ENCODE data around the gene FILIP1. TPM values are rescaled to one million over a fixed set of nuclear protein-coding genes. Genes with fewer than 3 reads are reported as not detected.

The FILIP1 gene
- total RNA-seq, 1 experiment from 2014 or later: 2.9 TPM

DNA sequence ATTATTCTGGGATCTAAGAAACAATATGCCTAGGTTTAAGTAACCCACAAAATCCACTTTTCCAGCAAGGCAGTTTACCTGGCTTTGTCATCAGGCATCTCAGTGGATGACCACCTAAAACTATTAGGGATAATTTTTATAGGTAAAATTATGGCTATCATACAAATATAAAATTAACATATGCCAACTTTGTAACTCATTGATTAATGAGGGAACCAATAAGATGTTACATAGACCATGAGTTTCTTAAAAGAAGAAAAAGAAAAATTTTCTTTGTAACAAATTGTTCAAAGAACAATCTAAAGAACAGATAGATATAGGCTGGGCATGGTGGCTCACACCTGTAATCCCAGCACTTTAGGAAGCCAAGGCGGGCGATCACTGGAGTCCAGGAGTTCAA lies 49.7 kb upstream of the FILIP1 start:
- H3K9me3 Mint-ChIP-seq: peaks cover 17% of the 10 kb centered on the region
- peaks cover 13% of the 10 kb centered on the region for H3K36me3 Mint-ChIP-seq
- ATAC-seq: no peak
- H3K27me3 Mint-ChIP-seq (ENCODE audit: low read depth): no peaks in the 10 kb centered on the region
- POLR2A ChIA-PET: no interaction called here
- H3K4me3 Mint-ChIP-seq: no peak overlapping the region
- no peak for DNase-seq (ENCODE audit: low spot score)
- CTCF ChIA-PET: interaction anchor here (1.0 to 1.2 kb wide), 2 partner anchors 15 to 175 kb away, joined by 3 to 6 read pairs; no protein-coding TSS in a partner anchor
- peaks cover 5% of the 10 kb centered on the region for H3K4me1 Mint-ChIP-seq
- no peak for TF ChIP-seq ZNF416 (CRISPR knock-in tag; IDR thresholded peaks at IDR 0.05)
- TF ChIP-seq NFE2L1 (CRISPR knock-in tag; IDR thresholded peaks at IDR 0.05): no peak
- TF ChIP-seq ZNF423 (CRISPR knock-in tag; IDR thresholded peaks at IDR 0.05): no peak
- TF ChIP-seq, protein P1, sequence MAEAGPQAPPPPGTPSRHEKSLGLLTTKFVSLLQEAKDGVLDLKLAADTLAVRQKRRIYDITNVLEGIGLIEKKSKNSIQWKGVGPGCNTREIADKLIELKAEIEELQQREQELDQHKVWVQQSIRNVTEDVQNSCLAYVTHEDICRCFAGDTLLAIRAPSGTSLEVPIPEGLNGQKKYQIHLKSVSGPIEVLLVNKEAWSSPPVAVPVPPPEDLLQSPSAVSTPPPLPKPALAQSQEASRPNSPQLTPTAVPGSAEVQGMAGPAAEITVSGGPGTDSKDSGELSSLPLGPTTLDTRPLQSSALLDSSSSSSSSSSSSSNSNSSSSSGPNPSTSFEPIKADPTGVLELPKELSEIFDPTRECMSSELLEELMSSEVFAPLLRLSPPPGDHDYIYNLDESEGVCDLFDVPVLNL (CRISPR knock-in tag; IDR thresholded peaks at IDR 0.05; ENCODE audit: borderline replicate concordance, low read depth): no peak
- no peak for TF ChIP-seq ZNF232 (CRISPR knock-in tag; IDR thresholded peaks at IDR 0.05)
- TF ChIP-seq, protein P2, sequence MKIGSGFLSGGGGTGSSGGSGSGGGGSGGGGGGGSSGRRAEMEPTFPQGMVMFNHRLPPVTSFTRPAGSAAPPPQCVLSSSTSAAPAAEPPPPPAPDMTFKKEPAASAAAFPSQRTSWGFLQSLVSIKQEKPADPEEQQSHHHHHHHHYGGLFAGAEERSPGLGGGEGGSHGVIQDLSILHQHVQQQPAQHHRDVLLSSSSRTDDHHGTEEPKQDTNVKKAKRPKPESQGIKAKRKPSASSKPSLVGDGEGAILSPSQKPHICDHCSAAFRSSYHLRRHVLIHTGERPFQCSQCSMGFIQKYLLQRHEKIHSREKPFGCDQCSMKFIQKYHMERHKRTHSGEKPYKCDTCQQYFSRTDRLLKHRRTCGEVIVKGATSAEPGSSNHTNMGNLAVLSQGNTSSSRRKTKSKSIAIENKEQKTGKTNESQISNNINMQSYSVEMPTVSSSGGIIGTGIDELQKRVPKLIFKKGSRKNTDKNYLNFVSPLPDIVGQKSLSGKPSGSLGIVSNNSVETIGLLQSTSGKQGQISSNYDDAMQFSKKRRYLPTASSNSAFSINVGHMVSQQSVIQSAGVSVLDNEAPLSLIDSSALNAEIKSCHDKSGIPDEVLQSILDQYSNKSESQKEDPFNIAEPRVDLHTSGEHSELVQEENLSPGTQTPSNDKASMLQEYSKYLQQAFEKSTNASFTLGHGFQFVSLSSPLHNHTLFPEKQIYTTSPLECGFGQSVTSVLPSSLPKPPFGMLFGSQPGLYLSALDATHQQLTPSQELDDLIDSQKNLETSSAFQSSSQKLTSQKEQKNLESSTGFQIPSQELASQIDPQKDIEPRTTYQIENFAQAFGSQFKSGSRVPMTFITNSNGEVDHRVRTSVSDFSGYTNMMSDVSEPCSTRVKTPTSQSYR (CRISPR knock-in tag; IDR thresholded peaks at IDR 0.05): no peak
- no peak for TF ChIP-seq ZNF671 (CRISPR knock-in tag; IDR thresholded peaks at IDR 0.05)
- no peak for TF ChIP-seq ZNF317 (CRISPR knock-in tag; IDR thresholded peaks at IDR 0.05; ENCODE audit: borderline replicate concordance, low read depth)
- TF ChIP-seq, protein P3, sequence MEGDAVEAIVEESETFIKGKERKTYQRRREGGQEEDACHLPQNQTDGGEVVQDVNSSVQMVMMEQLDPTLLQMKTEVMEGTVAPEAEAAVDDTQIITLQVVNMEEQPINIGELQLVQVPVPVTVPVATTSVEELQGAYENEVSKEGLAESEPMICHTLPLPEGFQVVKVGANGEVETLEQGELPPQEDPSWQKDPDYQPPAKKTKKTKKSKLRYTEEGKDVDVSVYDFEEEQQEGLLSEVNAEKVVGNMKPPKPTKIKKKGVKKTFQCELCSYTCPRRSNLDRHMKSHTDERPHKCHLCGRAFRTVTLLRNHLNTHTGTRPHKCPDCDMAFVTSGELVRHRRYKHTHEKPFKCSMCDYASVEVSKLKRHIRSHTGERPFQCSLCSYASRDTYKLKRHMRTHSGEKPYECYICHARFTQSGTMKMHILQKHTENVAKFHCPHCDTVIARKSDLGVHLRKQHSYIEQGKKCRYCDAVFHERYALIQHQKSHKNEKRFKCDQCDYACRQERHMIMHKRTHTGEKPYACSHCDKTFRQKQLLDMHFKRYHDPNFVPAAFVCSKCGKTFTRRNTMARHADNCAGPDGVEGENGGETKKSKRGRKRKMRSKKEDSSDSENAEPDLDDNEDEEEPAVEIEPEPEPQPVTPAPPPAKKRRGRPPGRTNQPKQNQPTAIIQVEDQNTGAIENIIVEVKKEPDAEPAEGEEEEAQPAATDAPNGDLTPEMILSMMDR (IDR thresholded peaks at IDR 0.05): no peak
- TF ChIP-seq, protein P4, sequence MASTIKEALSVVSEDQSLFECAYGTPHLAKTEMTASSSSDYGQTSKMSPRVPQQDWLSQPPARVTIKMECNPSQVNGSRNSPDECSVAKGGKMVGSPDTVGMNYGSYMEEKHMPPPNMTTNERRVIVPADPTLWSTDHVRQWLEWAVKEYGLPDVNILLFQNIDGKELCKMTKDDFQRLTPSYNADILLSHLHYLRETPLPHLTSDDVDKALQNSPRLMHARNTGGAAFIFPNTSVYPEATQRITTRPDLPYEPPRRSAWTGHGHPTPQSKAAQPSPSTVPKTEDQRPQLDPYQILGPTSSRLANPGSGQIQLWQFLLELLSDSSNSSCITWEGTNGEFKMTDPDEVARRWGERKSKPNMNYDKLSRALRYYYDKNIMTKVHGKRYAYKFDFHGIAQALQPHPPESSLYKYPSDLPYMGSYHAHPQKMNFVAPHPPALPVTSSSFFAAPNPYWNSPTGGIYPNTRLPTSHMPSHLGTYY (CRISPR knock-in tag; IDR thresholded peaks at IDR 0.05): no peak
- TF ChIP-seq, protein P5, sequence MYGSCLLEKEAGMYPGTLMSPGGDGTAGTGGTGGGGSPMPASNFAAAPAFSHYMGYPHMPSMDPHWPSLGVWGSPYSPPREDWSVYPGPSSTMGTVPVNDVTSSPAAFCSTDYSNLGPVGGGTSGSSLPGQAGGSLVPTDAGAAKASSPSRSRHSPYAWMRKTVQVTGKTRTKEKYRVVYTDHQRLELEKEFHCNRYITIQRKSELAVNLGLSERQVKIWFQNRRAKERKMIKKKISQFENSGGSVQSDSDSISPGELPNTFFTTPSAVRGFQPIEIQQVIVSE (CRISPR knock-in tag; IDR thresholded peaks at IDR 0.05; ENCODE audit: borderline replicate concordance): no peak
- TF ChIP-seq SOX15 (CRISPR knock-in tag; IDR thresholded peaks at IDR 0.05): no peak
- no peak for TF ChIP-seq ETV6 (CRISPR knock-in tag; IDR thresholded peaks at IDR 0.05)
- no peak for TF ChIP-seq TCF7 (CRISPR knock-in tag; IDR thresholded peaks at IDR 0.05; ENCODE audit: low read depth)
- TF ChIP-seq, protein P6, sequence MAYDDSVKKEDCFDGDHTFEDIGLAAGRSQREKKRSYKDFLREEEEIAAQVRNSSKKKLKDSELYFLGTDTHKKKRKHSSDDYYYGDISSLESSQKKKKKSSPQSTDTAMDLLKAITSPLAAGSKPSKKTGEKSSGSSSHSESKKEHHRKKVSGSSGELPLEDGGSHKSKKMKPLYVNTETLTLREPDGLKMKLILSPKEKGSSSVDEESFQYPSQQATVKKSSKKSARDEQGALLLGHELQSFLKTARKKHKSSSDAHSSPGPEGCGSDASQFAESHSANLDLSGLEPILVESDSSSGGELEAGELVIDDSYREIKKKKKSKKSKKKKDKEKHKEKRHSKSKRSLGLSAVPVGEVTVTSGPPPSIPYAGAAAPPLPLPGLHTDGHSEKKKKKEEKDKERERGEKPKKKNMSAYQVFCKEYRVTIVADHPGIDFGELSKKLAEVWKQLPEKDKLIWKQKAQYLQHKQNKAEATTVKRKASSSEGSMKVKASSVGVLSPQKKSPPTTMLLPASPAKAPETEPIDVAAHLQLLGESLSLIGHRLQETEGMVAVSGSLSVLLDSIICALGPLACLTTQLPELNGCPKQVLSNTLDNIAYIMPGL (CRISPR knock-in tag; IDR thresholded peaks at IDR 0.05): no peak
- TF ChIP-seq GABPB1 (CRISPR knock-in tag; IDR thresholded peaks at IDR 0.05): no peak
- no peak overlapping the region for H3K27ac Mint-ChIP-seq

DNA sequence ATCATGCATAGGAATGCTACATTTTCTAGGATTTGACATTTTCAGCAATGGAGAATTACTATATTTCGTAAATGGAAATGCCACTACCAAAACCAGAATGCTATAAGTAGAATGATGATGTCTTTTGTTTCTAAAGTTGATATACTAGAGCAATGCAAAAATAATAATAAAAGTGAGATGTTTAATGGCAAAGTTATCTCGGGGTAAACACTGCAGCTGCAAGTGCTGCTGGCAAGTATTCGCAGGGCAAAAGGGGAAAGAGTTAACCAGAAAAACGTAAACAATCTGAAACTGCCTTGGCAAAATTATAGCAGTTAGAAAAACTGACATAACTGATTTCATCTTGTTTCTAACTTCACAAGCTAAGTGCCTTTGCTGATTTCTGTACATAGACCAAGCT lies 45.5 kb upstream of the FILIP1 start:
- peaks cover 13% of the 10 kb centered on the region for H3K36me3 Mint-ChIP-seq
- ChIA-PET POLR2A (no interaction called here), CTCF (no interaction called here)
- H3K9me3 Mint-ChIP-seq: peaks cover 24% of the 10 kb centered on the region
- H3K27me3 Mint-ChIP-seq (ENCODE audit: low read depth): no peaks in the 10 kb centered on the region
- no peak for ATAC-seq
- no peak for DNase-seq (ENCODE audit: low spot score)
- H3K4me1 Mint-ChIP-seq: 0 out of 2 replicates have a peak, but pooled peaks cover 3% of the 10 kb centered on the region
- H3K27ac Mint-ChIP-seq: no peak overlapping the region
- H3K4me3 Mint-ChIP-seq: no peak overlapping the region
- TF ChIP-seq, protein P7, sequence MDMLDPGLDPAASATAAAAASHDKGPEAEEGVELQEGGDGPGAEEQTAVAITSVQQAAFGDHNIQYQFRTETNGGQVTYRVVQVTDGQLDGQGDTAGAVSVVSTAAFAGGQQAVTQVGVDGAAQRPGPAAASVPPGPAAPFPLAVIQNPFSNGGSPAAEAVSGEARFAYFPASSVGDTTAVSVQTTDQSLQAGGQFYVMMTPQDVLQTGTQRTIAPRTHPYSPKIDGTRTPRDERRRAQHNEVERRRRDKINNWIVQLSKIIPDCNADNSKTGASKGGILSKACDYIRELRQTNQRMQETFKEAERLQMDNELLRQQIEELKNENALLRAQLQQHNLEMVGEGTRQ (CRISPR knock-in tag; IDR thresholded peaks at IDR 0.05): no peak
- no peak for TF ChIP-seq PRRX2 (CRISPR knock-in tag; IDR thresholded peaks at IDR 0.05)
- TF ChIP-seq, protein P4 (CRISPR knock-in tag; IDR thresholded peaks at IDR 0.05): no peak
- TF ChIP-seq ZNF138 (CRISPR knock-in tag; conservative IDR thresholded peaks at IDR 0.05): no peak
- TF ChIP-seq, protein P8, sequence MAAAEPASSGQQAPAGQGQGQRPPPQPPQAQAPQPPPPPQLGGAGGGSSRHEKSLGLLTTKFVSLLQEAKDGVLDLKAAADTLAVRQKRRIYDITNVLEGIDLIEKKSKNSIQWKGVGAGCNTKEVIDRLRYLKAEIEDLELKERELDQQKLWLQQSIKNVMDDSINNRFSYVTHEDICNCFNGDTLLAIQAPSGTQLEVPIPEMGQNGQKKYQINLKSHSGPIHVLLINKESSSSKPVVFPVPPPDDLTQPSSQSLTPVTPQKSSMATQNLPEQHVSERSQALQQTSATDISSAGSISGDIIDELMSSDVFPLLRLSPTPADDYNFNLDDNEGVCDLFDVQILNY (CRISPR knock-in tag; IDR thresholded peaks at IDR 0.05): no peak
- TF ChIP-seq, protein P9, sequence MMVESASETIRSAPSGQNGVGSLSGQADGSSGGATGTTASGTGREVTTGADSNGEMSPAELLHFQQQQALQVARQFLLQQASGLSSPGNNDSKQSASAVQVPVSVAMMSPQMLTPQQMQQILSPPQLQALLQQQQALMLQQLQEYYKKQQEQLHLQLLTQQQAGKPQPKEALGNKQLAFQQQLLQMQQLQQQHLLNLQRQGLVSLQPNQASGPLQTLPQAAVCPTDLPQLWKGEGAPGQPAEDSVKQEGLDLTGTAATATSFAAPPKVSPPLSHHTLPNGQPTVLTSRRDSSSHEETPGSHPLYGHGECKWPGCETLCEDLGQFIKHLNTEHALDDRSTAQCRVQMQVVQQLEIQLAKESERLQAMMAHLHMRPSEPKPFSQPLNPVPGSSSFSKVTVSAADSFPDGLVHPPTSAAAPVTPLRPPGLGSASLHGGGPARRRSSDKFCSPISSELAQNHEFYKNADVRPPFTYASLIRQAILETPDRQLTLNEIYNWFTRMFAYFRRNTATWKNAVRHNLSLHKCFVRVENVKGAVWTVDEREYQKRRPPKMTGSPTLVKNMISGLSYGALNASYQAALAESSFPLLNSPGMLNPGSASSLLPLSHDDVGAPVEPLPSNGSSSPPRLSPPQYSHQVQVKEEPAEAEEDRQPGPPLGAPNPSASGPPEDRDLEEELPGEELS (CRISPR knock-in tag; IDR thresholded peaks at IDR 0.05): no peak
